ENCODE data around the gene SLC25A47.

SLC25A47 gene

DNA sequence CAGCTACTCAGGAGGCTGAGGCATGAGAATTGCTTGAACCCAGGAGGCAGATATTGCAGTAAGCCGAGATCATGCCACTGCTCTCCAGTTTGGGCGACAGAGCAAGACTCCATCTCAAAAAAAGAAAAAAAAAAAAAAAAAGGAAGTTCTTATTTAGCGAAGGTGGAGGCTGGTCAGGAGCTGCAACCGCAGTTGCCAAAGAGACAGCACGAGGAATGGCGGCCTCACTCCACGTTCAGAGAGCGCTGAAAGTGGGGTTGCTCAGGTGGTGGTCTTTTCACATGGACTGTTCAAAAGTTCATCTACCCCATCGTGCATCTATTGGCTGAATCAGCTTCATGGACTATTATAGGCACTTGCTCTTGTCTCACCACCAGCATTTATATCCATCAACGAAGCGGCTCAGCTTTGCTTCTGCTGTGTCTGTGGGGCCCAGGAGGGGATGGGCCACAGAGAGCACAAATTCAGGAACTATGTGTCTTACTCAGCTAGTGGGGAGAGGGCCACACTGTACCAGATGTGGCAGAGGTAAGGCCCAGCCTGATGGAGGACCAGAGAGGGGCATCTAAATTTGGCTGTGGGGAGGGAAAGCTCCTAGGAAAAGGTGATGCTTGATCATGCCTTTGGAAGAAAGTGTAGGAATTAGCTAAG is 27.3 kb downstream of the SLC25A47 start:
- DNase-seq = no peak

DNA sequence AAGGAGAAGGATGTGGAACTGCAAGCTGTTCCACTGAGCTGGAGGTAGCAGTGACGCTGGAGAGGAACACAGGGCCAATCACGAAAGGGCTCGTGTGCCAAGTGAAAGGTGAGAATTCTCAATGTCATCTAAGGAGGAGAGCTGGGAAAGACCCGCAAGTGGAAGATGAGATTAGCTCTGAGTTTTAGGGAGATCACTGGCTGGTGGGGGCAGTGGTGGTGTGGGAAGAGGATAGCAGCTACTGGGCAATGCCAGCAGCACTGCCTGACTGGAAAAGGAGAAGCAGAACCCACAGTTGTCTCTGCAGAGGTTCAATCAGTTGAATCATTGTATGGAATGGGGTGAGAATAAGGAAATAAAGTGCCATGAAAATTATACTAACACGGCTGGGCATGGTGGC is 27.8 kb downstream of the SLC25A47 start:
- DNase-seq = no peak

DNA sequence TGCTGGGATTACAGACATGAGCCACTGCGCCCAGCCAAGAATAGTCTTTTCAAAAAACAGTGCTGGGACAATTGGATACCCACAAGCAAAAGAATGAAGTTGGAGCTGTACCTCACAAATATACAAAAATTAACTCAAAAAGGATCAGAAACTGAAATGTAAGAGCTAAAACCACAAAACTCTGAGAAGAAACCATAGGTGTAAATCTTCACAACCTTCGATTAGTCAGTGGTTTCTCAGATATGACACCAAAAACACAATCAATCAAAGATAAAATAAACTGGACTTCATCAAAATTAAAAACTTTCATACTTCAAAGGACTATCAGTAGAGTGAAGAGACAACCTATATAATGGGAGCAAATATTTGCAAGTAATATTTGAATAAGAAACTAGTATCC is 35.3 kb downstream of the SLC25A47 start:
- DNase-seq = no peak

DNA sequence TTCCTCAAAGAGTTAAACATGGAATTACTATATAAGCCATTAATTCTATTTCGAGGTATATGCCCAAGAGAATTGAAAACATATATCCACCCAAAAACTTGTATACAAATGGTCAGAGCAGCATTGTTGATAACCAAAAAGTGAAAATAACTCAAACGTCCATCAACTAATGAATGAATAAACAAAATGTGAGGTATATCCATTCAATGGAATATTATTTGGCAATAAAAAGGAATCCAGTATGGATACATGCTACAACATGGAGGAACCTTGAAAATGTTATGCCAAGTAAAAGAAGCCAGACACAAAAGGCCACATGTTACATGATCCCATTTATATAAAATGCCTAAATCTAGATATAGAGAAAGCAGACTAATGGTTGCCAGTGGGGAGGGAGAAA is 36.0 kb downstream of the SLC25A47 start:
- no peak for DNase-seq

DNA sequence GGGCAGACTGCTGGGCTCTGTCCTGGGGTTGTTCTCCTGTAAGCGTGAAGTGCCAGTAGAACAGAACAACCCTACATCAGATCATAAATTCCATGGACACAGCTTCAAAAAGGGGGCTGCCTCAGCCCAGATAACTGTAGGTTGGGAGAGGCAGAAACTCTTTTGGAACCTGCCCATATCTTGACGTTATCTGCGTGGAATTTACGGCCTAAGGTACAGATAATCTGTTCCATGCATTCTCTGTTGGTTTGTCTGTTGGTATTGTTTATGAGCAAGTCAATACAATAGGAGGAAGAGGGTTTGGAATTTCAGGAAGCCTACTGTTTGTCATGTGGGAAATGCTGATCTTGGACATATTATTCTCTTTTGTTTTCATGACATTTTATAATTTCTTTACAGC is 36.7 kb downstream of the SLC25A47 start:
- no peak for DNase-seq

DNA sequence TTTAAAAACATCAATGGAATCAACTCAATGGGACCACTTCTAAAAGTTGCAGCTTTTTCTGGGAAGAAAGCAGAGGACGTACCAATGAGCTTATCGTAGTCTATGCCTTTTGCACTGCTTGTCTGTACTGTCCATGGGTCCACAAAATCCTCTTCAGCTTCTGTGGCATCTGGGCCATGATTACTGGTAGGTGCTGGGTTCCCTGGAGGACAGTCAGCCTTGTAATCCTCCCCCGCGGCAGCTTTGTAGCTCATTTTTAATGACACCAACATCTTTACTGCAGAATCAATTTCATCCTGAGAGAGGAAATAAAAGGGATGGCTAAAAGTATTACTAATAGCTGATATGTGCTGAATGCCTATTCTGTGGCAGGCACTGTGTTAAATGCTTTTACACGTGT is 38.5 kb downstream of the SLC25A47 start:
- DNase-seq = no peak

DNA sequence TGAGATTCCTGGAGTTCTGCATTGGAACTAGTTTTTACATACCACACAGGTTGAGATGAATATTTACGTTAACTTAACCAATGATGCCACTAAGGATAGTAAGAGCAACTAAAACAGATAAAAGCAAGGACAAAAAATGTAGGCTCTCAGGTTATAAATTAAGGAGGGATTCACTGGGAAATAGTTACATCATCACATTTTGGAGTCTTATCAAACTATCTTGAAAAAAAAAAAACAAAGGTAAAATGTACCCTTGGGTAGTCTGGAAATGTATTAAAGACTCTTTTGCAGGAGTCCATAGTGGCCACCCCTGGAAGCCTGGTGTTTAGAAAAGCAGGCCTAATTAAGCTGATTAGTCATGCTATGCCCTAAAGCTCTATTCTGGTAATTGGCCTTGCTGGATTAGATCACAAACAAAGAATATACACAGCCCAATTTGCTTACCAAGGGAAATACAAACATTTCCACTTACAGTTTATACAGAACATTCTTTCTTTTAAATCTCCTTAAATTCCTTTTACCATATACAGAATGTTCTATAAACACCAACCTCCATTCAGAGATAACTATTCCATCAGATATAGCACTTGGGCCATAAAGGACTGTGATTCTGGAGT is 39.3 kb downstream of the SLC25A47 start:
- no peak for DNase-seq

DNA sequence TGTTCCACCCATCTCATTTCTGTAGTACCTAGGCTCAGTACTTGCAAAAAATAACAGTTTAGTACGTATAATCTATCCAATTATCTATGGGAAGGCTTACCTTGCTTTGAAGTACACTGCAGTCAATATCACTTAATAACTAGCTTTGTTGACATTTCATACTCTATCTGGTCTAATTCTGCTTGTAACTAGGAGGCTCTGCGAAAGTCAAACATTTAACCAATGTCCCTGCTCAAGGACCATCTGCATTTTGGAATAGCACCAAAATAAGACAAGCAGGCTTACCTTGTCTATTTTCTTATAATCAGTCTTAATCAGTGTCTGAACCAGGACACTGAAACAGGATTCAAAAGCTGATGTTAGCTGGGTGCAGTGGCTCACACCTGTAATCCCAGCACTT is 39.9 kb downstream of the SLC25A47 start:
- DNase-seq = no peak

DNA sequence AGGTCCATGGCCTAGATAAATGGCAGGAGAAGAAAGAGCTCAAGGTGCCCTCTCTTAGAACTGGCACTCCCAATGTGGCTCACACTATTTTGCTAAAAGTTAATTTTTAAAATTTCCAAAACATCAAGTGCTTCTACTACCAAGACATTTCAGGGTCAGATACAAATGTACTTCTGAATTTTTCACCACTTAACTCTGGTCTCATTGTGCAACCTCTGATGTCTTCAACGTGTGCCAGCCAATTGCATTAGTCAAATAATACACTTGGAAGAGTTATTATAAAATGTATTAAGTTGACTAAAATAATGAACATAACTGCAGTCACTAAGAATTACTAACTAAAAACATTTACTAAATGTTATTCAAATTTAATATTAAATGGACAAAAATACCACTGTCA is 41.3 kb downstream of the SLC25A47 start:
- no peak for DNase-seq

DNA sequence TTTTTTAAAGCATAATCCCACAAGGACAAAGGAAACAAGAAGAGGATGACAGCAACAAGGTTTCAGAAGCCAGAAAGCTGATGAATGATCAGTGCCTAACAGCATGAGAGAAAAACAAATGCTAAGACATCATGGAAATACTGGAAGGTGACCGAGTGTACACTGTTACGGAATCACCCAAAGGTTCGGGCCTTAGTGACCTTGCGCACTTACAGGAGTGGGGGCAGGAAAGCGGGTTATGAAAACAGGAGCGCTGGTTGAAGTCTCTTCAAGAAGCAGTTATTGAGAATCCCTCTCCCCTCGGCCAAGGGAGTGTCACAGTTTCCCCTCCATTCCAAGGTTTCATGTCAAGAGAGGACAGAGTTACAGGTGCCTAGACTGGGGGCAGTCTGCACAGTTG is 42.6 kb downstream of the SLC25A47 start:
- DNase-seq = no peak

DNA sequence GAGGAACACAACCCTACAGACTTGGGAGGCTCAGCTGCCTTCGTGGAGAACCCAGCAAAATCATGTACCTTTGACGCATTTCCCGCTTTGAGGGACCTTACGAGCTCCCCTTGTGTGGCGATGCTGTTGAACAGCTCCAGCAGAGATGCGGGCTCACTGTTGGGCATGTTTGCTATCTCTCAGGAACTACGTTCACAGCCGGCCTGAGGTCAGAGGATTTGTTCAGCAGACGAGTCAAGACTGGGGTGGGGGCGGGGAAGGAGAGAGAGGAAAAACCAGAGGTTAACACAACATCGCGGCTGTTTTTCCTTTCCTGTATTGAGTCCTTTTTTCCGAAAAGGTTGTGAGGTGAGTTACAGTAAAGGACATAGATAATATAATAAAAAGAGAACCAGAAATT is 45.9 kb downstream of the SLC25A47 start:
- DNase-seq = no peak

DNA sequence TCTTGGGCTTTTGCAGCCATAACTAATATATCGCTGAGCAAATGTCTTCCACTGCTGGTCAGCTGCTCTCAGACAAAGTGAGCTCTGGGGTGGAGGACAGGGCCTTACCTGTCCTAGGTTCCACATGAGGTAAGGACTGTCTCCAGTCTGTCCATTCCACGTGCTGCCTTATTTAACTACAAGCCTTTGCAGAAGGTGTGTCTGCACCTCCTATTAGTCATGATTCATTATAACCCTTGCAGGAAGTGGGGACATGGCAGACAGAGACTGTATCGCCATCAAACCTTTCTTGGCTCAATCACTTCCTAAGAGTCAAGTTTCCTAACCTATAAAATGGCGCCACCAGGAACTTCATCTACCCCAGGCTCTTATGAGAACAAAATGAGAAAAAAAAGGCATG is 46.9 kb downstream of the SLC25A47 start:
- DNase-seq = no peak

DNA sequence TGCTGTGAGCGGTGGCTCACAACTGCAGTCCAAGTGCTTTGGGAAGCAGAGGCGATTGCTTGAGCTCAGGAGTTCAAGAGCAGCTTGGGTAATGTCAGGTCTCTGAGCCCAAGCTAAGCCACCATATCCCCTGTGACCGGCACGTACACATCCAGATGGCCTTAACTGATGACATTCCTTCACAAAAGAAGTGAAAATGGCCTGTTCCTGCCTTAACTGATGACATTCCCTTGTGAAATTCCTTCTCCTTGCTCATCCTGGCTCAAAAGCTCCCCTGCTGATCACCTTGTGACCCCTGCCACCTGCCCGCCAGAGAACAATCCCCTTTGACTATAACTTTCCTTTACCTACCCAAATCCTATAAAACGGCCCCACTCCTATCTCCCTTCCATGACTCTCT is 48.6 kb downstream of the SLC25A47 start:
- DNase-seq = no peak

DNA sequence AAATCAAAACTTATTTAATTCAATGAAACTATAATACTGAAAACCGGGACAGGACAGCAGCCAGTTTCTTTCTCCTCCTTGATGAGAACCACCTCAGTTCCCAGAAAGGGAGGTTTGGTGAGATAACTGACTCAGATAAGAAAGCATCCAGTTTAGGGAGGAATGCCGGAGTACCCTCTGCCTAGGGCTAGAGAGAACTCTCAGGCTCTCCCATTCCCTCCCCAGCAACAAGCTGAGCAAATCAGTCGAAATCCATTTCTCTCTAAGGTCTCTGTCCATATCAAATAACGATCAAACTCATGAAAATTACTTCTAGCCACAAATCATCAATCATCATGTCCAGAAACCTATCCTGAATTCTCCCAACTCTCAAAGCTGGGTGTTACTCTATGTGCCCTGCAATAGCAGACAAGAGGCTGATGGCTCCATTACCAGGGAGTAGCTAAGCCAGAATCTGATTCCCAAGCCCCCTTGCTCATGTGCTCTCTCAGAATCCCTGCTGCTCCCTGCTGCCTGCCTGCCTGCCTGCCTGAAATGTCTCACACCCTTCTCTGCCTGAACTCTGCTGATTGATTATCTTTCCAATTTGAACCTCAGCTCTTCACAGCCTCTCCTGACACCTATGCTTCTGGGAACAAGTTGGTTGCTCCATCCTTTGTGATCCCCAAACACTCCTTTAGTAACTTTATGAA is 49.4 kb downstream of the SLC25A47 start:
- no peak for DNase-seq

DNA sequence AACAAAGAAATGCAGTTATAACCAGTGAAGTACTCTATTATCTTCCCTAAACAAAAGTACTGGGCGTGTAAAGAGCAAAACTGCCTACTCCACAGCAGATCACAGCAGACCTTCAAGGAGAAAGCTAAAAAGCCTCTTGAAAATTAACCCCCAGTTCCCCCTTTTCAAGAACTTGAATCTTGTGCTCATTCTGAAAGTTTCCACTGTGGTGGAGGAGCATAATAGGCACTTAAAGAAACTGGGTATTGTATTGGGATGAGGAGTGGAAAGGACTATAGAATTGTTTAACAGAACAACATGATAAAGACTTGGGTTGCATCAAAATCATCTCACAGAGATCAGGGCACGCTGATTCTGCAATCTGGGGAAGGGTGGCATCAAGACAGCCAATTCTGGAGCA is 51.1 kb downstream of the SLC25A47 start:
- DNase-seq = no peak

DNA sequence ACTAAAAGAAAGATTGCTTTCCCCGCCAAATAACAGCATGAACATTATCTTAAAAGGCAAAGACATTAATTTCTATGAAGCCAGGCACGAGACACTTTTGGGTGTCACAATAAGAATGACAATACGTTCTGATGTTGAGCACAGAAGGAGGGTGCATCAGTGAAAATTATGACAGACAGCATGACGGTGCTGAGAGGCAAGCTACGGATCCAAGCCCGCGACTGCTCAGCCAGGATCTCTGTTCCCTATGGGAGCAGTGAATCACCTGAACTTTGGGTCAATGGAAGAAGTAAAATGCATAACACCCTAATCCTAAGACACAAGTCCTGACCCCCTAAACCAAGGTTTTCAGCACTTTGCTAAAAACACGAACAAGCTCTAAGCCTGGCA is 51.7 kb downstream of the SLC25A47 start:
- no peak for DNase-seq

DNA sequence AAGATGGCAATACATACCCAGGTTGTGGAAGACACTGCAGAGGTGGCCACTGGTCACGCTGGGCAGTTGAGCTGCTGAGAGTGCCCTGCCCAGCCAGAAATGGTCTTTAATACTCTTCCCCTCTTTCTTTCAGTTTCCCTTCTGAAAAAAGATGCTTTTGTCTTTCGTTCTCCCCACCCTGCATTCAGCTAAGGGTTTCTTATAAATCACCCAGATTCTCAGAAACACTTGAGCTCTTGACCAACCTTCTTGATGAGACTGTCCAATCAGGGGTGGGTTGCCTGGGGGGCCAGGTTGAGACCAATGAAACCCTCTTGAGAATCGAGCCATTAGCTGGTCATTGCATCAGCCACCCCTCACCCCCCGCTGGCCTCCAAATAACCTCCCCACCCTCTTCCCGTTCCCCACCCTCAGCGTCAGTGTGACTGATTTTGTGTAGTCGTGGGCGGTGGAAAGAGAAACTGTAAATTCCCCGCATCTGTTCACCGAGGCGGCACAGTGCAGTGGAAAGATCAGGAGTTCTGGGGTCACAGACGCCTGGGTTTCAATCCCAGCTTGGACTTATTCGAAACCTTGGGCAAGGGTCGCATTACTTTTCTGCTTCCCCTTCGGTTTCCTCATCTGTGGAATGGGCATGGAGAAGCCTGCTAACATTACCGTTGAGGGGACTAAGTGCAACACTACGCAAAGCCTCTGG is 52.3 kb downstream of the SLC25A47 start:
- DNase-seq = peak; percentile 90

DNA sequence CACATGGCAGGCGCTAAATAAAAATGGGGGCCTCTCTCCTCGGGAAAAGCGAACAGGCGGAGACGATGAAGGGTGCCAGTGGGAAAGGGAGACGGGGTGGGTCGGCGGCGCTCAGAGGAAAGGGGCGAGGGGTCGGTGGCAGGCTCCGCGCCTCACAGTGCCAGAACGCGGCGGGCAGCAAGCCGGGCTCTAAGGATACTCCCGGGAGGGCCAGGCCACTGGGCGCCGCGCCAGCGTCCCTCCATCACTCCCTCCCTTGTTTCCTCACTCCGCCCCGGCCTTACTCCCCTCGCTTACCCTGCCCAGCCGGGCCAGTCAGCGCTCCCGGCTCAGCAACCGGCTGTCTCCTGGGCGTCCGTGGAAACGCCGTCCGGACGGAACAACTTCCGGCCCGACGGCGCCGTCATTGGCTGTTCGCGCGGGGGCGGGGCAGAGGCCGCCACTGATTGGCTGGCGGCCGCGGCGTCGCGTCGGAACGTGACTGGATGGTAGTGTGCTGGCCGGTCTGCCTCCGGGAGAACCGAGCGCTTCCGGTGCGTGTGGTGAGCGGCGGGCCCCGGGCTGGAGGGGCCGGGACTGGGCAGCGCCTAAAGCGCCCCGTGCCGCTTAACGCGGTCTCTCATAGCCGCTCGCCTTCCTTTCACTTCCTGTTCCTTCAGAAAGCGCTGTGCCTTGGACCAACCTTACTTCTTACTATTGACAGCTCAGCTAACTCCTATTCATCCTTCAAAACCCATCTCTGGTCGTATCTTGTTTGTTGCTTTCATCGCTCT is 53.0 kb downstream of the SLC25A47 start, which contains the start of gene WDR25:
WDR25 (plus strand) TSS at position 523 of the 773 bp plus-strand sequence.
- peak; percentile 95 for DNase-seq

DNA sequence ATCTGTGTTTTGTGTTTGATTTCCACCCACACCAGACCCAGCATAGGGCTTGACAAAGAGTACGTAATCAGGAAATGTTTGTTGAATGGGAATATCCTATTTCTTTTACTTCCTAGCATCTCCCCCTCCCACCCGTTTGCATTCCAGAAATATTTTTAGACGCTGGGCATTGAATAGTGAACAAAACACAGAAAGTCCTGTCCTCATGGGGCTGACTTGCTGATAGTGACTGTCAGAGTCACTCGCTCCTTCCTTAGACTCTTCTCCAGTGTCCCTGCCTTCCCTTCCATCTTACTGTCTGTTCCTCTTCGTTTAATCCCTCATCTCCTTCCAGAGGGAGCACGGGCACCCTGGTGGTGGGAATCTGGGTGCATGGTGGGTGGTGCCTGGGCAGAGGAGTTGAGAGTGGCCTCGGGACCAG is 53.6 kb downstream of the SLC25A47 start:
- no peak for DNase-seq
